HG03066 (cell line): ENCODE data around the gene LALBA.
"Not testable (repeated sequence)": the region's sequence is repeated elsewhere in the genome, so short reads cannot be mapped to it uniquely, and the experiment has no call there.

Source experiments
- ATAC-seq: cut with Tn5 transposase; IDR thresholded peaks from one replicate; pipeline ENCODE4 v1.9.1; 2021; ENCODE audit warnings: low read depth; ENCODE audit not compliant: unreplicated experiment

LALBA gene

GRCh38 chr12:48569946-48570345 is at the start of gene LALBA:
LALBA (minus strand) TSS chr12:48570046; CDS start chr12:48570020, 26 bp downstream.
- ATAC-seq, result no peak

GRCh38 chr12:48618541-48618940 is 48.7 kb upstream of the LALBA start:
- no peak for ATAC-seq

- ATAC-seq, result no peak
Measured at GRCh38 chr12:48615681-48616080, 45.8 kb upstream of the LALBA start.

GRCh38 chr12:48613321-48613720 is 43.5 kb upstream of the LALBA start:
- ATAC-seq, result no peak

DNA sequence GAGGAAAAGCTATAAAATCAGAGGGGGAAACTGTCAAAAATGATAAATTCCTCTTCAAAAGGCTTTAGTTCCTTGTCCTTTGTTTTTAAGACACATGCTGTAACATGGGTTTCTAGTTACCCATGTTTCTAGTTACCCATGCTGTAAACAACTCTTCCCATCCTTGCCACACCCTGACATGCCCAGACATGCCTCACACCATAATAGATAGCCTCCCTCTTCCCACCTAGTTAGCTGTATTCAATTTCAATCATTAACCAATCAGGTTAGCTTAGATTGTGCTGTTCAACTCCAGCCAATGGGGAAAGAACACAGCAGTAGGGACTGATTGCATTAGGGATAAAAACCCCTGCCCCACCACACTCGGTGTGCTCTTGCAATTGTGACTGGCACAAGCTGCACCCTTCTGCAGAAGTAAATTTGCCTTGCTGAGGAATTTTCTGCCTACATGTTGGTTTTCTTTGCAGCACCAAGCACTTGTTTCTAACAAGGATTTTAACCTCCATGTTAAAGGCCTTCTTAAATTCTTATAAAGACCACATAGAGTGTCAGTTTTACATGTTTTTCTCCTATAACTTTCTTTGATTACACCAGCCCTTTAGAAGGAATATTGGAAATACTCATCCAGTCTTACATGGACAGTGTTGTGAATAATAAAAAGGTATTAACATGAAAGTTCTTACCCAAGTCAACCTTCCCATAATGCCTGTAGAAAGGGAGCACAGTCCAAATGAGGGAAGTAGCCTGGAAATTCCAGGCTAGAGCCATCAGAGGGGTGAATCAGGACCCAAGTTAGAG is 32.5 kb upstream of the LALBA start:
- ATAC-seq, result no peak

DNA sequence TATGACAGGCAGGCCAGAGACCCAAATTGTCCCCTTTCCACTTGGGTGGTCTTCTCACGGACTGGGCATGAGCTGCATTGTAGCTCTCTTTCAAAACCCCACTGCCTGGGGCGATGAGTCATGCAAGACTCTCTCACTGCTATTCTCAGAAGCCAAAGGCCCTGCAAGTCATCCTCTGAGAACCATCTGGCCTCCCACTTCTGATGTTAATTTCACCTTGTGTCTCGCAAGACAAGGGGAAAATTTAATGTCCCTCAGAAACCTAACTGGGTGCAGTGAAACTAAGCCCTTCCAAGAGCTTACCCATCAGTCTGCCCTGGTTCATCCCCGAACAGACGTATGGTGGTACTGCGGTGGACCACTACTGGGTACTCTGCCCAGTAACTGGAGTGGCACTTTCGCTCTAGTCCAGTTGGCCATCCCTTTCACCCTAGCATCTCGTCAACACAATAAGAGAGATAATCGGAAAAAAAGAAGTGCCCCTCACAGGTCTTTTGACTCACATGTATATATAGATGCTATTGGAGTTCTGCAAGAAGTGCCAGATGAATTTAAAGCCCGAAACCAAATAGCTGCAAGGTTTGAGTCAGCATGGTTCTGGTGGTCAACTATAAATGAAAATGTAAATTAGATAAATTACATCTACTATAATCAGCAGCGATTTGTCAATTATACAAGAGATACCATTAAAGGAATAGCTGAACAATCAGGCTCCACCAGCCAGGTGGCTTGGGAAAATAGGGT is 31.3 kb upstream of the LALBA start:
- ATAC-seq, result no peak

DNA sequence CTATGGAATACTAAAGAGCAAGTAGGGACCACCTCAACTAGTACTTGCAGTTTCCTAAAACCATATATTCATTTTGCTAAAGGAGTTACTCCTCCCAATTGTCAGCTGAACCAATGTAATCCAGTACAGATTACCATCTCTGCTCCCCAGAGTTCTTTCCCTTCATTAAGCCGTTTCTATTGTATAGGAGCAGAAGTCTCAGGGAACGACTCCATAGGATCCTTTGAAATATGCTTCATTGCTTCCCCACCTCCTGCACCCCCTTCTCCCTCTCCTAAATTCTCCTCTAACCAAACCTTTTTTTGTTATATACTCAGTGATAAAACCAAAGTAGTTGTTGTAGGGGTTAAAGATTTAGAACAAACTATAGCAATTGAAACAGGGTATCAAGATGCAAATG is 30.7 kb upstream of the LALBA start:
- ATAC-seq, result no peak

- no peak for ATAC-seq
Measured at GRCh38 chr12:48592591-48593086, 22.8 kb upstream of the LALBA start.

DNA sequence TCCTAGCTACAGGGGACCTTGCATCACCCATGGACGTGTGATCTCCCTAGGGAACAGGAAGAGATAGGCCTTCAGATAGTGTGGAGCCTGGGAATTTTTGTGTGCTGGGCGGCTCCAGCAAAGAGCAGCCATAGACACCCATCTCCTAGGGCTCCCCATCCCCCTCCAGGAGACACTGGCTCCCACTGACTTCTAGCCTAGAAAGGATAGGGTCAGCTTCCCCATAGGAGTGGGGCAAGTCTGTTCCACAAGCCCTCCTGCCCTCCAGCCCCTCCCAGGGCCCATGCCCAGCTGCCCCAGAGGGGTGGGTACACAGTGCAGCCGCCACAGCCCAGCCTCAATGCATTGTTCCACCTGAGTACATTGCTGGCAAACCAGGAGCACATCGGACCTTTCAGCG is 16.5 kb upstream of the LALBA start:
- no peak for ATAC-seq

DNA sequence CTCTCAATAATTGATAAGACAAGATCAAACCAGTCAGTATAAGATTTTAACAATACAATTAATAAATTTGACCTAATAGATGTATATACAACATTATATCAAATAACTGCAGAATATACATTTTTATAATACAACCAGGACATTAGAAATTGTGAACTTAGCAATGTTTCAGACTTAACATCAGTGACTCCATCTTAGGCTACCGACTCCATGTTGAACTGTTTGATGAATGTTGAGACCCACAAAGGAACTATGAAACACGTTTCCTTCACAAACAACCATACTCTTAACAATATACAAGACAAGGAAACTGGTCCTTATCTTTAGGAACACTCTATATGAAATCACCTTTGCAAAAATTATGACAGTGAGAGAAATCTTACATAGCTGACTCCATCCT is 13.9 kb upstream of the LALBA start:
- no peak for ATAC-seq

DNA sequence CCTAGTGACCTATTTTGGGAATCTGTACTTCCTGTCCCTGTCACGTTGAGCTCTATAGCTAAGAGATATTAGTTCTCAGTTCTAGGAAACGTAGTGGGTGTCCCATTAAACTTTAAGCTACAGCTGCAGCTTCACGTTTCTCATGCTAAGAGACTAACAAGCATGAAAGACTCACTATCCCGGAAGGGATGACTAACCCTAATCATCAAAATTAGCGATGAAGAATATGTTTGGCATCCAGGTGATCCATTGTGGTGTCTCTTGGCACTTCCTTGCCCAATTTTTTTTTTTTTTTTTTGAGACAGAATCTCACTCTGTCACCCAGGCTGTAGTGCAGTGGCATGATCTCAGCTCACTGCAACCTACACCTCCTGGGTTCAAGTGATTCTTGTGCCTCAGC is 11.0 kb upstream of the LALBA start:
- ATAC-seq, result no peak

DNA sequence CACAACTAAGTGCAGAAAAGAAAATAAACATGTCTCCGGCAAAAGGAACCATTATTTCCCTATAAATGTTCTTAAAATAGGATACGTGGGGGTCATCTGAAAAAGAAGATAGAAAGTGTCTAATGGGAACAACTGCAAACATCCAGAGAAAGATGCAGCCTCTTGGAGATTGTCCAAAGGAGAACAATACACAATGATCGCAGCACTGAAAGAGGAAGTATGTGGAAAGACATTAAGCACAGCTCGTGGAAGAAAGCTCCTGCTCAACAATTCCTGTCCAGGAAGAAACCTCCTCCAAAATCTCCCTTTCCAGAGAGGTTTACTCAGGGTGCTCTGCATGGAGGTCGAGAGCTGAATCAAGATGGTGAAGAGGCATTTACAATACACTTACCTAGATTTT is 2.5 kb upstream of the LALBA start:
- ATAC-seq, result no peak

GRCh38 chr12:48567731-48568130 is 2.1 kb downstream of the LALBA start:
- no peak for ATAC-seq

DNA sequence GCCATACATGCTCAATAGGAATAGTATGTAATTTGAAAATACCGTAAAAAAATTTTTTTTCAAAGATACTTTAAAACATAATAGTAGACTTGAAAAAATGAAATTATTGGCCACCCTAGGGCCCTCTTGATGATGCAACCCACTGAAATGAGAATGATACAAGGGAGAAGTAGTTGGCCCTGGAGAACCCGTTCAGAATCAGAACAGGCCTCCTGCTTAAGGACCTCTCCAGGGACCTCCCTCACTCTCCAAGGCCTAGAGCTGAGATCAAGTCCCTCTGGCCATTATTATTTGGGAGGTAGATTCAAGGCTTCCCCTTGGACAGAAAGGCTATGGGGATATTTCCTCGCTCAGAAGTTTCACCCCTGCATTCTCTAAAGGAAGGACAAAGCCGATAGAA is 11.9 kb downstream of the LALBA start:
- ATAC-seq, result no peak

GRCh38 chr12:48556631-48557030 is 13.2 kb downstream of the LALBA start:
- no peak for ATAC-seq

- ATAC-seq, result not testable (repeated sequence)
Measured at GRCh38 chr12:48553666-48554343, 16.0 kb downstream of the LALBA start.

GRCh38 chr12:48551636-48552035 is 18.2 kb downstream of the LALBA start:
- ATAC-seq, result not testable (repeated sequence)

DNA sequence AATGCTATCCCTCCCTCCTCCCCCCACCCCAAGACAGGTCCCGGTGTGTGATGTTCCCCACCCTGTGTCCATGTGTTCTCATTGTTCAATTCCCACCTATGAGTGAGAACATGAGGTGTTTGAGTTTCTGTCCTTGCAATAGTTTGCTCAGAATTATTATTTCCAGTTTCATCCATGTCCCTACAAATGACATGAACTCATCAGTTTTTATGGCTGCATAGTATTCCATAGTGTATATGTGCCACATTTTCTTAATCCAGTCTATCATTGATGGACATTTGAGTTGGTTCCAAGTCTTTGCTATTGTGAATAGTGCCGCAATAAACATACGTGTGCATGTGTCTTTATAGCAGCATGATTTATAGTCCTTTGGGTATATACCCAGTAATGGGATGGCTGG is 22.8 kb downstream of the LALBA start:
- ATAC-seq, result not testable (repeated sequence)

GRCh38 chr12:48545833-48546469 is 23.9 kb downstream of the LALBA start:
- no peak for ATAC-seq

DNA sequence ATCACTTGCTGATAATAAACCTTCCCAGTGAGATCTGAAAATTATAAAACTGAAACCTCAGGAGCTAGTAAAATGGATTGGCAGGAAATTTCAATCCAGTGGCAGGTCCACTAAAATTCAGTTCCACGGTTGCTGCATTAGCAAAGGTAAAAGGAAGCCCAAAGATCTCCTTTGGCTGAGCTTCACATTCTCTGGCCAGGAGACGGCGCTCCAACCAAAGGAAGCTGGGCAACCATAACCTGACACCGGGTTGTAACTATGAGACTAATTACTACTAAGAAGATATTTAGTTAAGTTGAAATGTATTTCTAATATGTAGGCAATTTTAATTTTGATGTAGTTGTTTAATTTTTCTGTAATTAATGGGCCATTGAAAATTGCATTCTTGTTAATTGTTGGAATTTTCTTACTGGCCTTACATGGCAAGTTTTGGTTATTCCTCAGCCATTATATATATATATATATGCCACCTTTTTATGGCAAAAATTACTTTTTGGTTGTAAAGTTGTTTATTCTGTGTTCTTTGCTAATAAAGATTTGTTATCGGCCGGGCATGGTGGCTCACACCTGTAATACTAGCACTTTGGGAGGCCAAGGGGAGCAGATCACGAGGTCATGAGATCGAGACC is 27.4 kb downstream of the LALBA start:
- ATAC-seq, result no peak
